ENCODE data around the gene TNS3. TPM values are rescaled to one million over a fixed set of nuclear protein-coding genes. Genes with fewer than 3 reads are reported as not detected.
A peak's percentile ranks its signal among the peaks of the same experiment; 100 is the strongest.

Gene TNS3
- polyA plus RNA-seq, 1 of the 3 experiments (the other 2 are of a cell fraction) = 72.3 TPM

- Histone ChIP-seq H3K9ac (no peak overlapping the region), H3K27ac (ENCODE audit: low read depth in 2 of 2, low read length in 1 of 2) (peak overlapping the region in 1 of 2 experiments; percentile 46; a peak in 2 of 4 replicates), H3K36me3 (replicated peaks in 1 of 2; ENCODE audit: control insufficient read depth in 1 of 2, insufficient read depth in 2 of 2, low read length in 1 of 2) (peaks cover 4 to 9% of the 10 kb centered on the region in 2 experiments), H3K79me2 (ENCODE audit: insufficient read depth) (peaks cover 43% of the 10 kb centered on the region; the same call in 1 of the 2 replicates), H2AFZ (ENCODE audit: low read depth) (no peak overlapping the region), H3K27me3 (ENCODE audit: insufficient read depth) (no peaks in the 10 kb centered on the region), H3K9me2 (no peaks in the 10 kb centered on the region), H3K4me2 (peak overlapping the region; percentile 46; the same call in 1 of the 2 replicates), H3F3A (replicated peaks; ENCODE audit: insufficient read depth) (peaks cover 4% of the 10 kb centered on the region), H3K9me3 (no peaks in the 10 kb centered on the region), H3K4me3 (ENCODE audit: low read depth in 2 of 2, low read length in 1 of 2) (no peak overlapping the region), H4K20me1 (ENCODE audit: insufficient read depth) (no peaks in the 10 kb centered on the region), H3K4me1 (ENCODE audit: control insufficient read depth in 1 of 2, insufficient read depth in 2 of 2, low read depth in 1 of 2, low read length in 1 of 2) (peaks cover 20 to 25% of the 10 kb centered on the region in 2 experiments; a peak in 3 of 4 replicates)
- DNase-seq = no peak
- ChIA-PET POLR2A (no interaction called here), CTCF (interaction anchor here (1.0 to 1.5 kb wide), 4 partner anchors 20 to 343 kb away, joined by 3 to 7 read pairs (median 4); no protein-coding TSS in a partner anchor)
- 95% methylated on average over 7 of the region's 7 CpGs for WGBS (ENCODE audit: low lambda C conversion rate)
- TF ChIP-seq REST (IDR thresholded peaks at IDR 0.05; ENCODE audit: low read depth, low read length) (no peak), RXRA (IDR thresholded peaks at IDR 0.05; ENCODE audit: borderline replicate concordance, low read depth) (no peak), YY1 (IDR thresholded peaks at IDR 0.05; ENCODE audit: low read depth) (no peak), GATA2 (CRISPR knock-in tag; IDR thresholded peaks at IDR 0.05) (no peak)
- TF ChIP-seq, protein P1, sequence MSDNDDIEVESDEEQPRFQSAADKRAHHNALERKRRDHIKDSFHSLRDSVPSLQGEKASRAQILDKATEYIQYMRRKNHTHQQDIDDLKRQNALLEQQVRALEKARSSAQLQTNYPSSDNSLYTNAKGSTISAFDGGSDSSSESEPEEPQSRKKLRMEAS (IDR thresholded peaks at IDR 0.05; ENCODE audit: low read depth) = no peak
- TF ChIP-seq, protein P2, sequence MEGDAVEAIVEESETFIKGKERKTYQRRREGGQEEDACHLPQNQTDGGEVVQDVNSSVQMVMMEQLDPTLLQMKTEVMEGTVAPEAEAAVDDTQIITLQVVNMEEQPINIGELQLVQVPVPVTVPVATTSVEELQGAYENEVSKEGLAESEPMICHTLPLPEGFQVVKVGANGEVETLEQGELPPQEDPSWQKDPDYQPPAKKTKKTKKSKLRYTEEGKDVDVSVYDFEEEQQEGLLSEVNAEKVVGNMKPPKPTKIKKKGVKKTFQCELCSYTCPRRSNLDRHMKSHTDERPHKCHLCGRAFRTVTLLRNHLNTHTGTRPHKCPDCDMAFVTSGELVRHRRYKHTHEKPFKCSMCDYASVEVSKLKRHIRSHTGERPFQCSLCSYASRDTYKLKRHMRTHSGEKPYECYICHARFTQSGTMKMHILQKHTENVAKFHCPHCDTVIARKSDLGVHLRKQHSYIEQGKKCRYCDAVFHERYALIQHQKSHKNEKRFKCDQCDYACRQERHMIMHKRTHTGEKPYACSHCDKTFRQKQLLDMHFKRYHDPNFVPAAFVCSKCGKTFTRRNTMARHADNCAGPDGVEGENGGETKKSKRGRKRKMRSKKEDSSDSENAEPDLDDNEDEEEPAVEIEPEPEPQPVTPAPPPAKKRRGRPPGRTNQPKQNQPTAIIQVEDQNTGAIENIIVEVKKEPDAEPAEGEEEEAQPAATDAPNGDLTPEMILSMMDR (IDR thresholded peaks at IDR 0.05) = no peak
These were observed 106.1 kb downstream of the TNS3 start for GRCh38 chr7:47475880-47476227.

- Histone ChIP-seq H3K27ac (ENCODE audit: low read depth in 2 of 2, low read length in 1 of 2) (peak overlapping the region in 1 of 2 experiments; percentile 46; a peak in 2 of 4 replicates), H4K20me1 (ENCODE audit: insufficient read depth) (no peaks in the 10 kb centered on the region), H3K9me2 (no peaks in the 10 kb centered on the region), H3K4me1 (ENCODE audit: control insufficient read depth in 1 of 2, insufficient read depth in 2 of 2, low read depth in 1 of 2, low read length in 1 of 2) (peaks cover 15 to 21% of the 10 kb centered on the region in 2 experiments; a peak in 3 of 4 replicates), H3K9ac (no peak overlapping the region), H3K9me3 (no peaks in the 10 kb centered on the region), H2AFZ (ENCODE audit: low read depth) (no peak overlapping the region), H3K4me2 (peak overlapping the region; percentile 46), H3K27me3 (ENCODE audit: insufficient read depth) (no peaks in the 10 kb centered on the region), H3F3A (replicated peaks; ENCODE audit: insufficient read depth) (peaks cover 4% of the 10 kb centered on the region), H3K36me3 (replicated peaks in 1 of 2; ENCODE audit: control insufficient read depth in 1 of 2, insufficient read depth in 2 of 2, low read length in 1 of 2) (peaks cover 4 to 6% of the 10 kb centered on the region in 2 experiments), H3K79me2 (ENCODE audit: insufficient read depth) (peaks cover 37% of the 10 kb centered on the region; the same call in 1 of the 2 replicates), H3K4me3 (ENCODE audit: low read depth in 2 of 2, low read length in 1 of 2) (no peak overlapping the region; a peak in 1 of 4 replicates)
- POLR2A ChIA-PET = no interaction called here
- CTCF ChIA-PET = interaction anchor here (1.0 to 1.5 kb wide), 2 partner anchors 21 to 221 kb away, joined by 3 to 5 read pairs; no protein-coding TSS in a partner anchor
- DNase-seq = peak; percentile 64
- WGBS (ENCODE audit: low lambda C conversion rate) = 52% methylated on average over 23 of the region's 24 CpGs
- TF ChIP-seq SMC3 (IDR thresholded peaks at IDR 0.05; ENCODE audit: low read depth, low read length) = peak; percentile 15; the same call in 1 of the 2 replicates
- no peak for TF ChIP-seq FOXM1 (IDR thresholded peaks at IDR 0.05; ENCODE audit: low read depth)
- TF ChIP-seq EZH2phosphoT487 (IDR thresholded peaks at IDR 0.05; ENCODE audit: borderline replicate concordance, low read depth) = no peak
- no peak for TF ChIP-seq FOXJ3 (CRISPR knock-in tag; IDR thresholded peaks at IDR 0.05)
- no peak for TF ChIP-seq SIN3A (IDR thresholded peaks at IDR 0.05; ENCODE audit: borderline replicate concordance, low read depth, low read length)
- no peak for TF ChIP-seq IRF3 (IDR thresholded peaks at IDR 0.05; ENCODE audit: low read depth, low read length)
- TF ChIP-seq YY1 (IDR thresholded peaks at IDR 0.05; ENCODE audit: low read depth) = no peak
- TF ChIP-seq POLR2AphosphoS5 (IDR thresholded peaks at IDR 0.05; ENCODE audit: low read depth, low read length) = peak; percentile 63
- TF ChIP-seq, protein P3, sequence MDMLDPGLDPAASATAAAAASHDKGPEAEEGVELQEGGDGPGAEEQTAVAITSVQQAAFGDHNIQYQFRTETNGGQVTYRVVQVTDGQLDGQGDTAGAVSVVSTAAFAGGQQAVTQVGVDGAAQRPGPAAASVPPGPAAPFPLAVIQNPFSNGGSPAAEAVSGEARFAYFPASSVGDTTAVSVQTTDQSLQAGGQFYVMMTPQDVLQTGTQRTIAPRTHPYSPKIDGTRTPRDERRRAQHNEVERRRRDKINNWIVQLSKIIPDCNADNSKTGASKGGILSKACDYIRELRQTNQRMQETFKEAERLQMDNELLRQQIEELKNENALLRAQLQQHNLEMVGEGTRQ (IDR thresholded peaks at IDR 0.05; ENCODE audit: borderline replicate concordance, low read depth, low read length) = no peak
- no peak; the same call in 1 of the 2 replicates for TF ChIP-seq USF1 (IDR thresholded peaks at IDR 0.05; ENCODE audit: borderline replicate concordance, low read depth)
These were observed 106.7 kb downstream of the TNS3 start for GRCh38 chr7:47474937-47475879.

Data from SK-N-SH (cell line).